ENCODE data around the gene CMYA5.

Gene CMYA5

DNA sequence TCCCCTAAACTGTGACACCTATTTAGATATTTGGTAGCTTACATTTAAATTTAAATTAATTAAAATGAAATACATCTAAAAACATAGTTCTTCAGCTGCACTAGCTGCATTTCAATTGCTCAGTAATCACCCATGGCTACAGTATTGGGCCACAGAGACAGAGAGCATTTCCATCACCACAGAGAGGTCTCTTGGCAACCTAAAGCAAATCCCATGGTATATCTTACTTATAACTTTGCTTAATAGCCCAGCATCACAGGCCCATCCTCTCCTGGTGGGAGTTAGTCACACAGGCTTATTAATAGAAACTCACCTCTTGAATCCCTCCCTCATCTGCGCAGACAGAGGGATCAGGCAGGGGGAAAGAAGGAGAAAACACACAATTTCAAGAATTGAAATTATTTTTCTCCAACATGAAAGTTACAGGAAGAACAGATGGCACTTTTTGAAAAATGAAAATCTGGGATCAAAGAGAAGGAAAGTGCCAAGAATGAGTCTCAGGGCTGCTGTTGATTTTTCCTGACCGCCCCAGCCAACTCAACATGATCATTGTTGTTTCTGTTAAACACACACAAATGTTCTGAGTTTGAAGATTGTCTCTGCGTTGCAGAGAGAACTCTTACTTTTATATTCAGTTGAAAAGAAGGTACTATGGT is 144.6 kb downstream of the CMYA5 start:
- no peak for DNase-seq (ENCODE audit: low read depth in 1 of 2, low spot score in 1 of 2)

DNA sequence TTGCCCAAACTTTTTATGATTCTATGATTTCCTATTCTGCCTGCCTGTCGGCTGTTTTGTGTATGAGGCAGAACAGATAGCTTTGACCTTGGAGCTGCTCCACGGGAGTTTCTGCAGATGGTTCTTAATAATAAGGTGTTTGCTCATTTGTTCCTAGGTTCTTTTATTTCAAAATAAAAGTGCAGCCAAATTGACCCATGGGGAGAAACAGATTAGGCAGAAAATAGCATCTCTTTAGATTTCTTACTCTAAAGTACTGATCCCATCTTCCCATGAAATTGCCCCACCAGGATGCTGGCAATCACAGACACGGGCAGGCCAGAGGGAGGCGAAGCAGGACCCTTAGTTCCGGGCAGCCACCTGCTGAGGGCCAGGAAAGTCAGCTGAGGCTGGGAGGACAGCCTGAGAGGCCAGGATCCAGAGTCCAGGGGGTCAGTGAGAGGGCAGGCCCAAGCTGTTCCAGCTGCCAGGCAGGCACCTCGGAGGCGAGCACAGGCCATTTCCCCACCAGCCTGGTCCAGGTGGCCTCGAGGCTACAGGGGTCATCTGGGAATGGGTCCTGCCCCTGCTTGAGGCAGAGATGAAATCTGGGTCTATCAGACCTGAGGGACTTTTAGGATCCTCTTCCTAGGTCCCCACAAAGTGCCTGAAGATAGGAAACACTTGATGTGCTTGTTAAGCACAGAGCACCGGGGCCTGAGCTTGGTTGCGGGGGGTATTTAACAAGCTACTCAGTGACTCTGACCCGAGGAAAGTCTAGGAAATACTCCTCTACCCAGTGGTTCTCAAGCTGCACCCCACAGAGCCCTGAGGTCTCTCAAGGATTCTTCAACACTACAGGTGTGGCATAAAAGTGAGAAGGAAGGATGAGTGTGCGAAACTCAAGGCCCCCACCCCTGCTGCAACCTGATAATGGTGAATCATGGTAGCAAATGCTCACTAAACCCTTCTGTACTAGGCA is 145.4 kb downstream of the CMYA5 start:
- no peak for DNase-seq (ENCODE audit: low read depth in 1 of 2, low spot score in 1 of 2)

DNA sequence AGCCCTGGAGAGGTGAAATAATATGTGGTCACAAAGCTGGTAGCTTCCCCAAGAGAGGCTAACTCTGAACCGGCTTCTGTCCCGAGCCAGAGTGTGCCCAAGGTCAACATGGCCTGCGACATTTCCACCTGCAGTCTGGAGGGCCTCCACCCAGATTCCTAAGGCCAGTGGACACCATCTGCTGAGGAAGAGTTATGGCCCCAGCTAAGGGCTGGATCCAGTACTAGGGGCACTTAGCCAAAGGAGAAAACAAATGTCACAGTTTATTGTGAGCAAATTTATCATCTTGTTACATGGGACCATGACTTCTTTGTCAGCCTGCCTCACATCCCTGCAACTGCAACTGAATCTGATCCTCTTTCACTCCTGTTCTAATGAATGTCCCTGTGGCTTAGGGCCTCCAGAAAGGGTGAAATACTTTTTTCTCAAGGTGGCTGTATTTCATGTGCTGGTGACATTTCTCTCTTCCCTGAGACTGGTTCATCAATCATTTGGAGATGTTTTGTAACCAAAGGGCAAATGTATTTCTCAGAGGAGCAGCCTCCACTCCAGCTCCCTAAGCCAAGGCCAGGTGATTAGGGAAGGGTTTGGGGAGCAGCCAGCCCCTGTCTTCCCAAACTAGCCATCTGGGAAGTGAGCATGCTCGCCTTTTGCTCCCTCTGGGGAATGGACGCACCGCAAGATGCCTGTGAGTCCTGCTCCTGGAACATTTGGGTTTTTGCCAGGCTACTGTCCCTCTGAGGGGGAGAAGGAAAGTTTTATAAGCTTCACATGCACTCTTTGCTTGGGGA is 148.3 kb downstream of the CMYA5 start:
- no peak for DNase-seq (ENCODE audit: low read depth in 1 of 2, low spot score in 1 of 2)

DNA sequence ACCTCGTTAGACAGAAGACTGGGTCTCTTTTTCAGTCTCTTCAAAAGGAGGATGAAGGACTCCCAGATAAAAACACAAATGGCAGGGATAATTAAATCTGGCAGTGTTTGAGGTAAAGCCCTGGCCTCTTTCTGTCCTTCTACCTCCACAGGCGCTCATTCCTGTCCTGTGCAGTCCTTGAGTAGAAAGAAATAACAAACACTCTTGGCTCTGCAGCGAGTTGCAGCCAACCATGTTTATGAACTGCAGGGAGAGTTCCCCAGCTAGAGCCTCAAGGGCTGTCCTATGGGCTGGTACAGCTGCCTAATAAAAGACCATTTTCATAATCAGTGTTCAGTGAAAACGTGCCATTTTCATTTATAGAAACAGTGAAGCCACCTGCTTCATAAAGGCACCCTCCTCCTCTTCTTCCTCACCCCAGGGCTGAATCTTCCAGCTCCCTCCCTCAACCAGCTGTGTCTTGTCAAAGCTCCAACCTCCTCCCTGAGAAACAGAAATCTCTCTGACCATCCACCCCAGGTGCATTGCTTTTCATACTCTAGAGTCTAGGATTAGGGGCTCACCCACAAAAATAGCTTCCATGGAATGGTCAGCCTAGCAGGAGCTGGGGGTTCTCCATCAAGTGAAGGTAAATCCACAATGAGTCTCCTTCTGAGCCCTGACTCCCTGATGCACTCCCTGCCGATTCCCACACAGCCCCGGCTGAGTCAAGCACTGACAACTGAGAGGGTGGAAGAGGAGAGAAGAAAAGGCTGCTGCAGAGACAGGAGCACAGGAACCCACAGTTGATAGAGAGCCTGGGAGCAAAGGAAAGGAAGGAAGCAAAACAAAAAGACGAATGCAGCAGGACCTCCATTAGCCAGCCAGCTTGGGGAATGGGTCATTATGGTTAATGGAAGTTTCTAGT is 150.7 kb downstream of the CMYA5 start:
- DNase-seq (ENCODE audit: low read depth in 1 of 2, low spot score in 1 of 2) = no peak

DNA sequence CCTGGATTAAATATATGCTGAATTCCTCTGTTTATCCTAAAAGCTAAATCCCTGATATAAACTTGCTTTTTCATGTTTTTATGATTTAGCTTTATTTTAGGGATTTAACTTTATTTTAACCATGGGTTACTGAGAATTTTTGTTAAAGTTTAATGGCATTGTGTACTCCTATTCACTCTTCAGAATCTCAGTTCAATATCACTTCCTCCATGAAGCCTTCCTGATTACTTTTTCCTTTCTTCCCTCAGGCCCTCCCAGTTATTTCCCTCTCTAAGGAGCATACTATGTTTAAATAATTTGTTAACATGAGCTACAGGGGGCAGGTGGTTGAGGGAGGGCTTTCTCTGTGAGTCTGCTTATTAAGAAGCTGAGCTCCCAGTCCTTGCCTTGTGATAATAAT is 151.5 kb downstream of the CMYA5 start:
- no peak for DNase-seq (ENCODE audit: low read depth in 1 of 2, low spot score in 1 of 2)

DNA sequence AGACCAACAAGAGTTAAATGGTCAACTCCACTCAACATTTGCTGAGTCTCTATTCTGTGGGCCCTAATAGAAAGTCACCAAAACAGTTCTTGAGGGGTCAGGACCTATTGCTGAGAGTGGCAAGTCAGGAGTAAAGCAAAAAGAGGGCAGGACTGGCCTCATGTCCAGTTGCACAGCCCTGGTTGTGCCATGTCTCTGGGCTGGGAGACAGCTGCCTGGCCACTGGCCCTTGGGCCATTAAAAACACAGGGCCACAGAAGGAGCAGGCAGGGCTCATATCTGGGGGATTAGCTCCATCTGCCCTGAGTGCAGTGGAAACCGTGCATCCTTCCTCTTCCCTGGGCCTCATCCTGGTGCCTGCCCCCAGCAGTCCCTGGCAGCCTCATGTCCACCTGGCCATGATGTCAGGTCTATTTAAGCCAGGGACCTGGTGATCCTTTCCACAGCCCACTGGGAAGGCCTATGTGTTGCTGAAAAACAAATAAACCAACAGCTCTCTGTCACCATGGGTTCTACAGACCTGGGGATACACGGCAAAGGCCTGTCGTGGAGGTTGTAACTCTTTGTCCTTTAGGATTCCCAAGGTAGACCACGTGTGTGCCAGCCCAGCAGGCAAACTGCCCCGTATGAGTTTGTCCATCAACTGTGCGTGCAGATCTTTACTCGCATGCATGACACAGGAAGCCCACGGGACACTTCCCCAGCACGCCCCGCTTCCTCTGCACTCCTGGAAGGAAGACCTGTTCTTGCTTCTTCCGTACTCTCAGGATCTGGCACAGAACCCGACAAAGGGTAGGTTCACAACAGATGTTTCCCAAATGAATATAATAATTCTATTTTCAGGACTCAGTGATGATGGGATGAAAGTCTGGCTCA is 152.6 kb downstream of the CMYA5 start:
- DNase-seq (ENCODE audit: low read depth in 1 of 2, low spot score in 1 of 2) = no peak

DNA sequence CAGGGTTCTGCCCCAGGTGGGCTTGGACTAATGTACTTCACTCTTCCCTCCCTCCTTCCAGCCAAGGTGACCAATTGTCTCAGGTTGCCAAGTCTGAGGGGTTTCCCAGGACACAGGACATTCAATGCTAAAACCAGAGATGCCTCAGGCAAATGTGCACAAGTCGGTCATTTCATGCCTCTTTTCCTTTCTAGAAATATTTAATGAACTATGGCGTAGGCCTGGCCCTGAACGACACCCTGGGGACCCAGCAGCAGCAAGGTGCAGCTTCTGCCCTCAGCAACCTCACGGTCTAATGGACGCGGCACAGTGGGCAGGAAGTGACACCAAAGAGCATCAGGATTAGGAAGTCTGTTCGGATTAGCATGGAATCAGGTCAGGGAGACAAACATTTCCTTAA is 153.4 kb downstream of the CMYA5 start:
- no peak for DNase-seq (ENCODE audit: low read depth in 1 of 2, low spot score in 1 of 2)

DNA sequence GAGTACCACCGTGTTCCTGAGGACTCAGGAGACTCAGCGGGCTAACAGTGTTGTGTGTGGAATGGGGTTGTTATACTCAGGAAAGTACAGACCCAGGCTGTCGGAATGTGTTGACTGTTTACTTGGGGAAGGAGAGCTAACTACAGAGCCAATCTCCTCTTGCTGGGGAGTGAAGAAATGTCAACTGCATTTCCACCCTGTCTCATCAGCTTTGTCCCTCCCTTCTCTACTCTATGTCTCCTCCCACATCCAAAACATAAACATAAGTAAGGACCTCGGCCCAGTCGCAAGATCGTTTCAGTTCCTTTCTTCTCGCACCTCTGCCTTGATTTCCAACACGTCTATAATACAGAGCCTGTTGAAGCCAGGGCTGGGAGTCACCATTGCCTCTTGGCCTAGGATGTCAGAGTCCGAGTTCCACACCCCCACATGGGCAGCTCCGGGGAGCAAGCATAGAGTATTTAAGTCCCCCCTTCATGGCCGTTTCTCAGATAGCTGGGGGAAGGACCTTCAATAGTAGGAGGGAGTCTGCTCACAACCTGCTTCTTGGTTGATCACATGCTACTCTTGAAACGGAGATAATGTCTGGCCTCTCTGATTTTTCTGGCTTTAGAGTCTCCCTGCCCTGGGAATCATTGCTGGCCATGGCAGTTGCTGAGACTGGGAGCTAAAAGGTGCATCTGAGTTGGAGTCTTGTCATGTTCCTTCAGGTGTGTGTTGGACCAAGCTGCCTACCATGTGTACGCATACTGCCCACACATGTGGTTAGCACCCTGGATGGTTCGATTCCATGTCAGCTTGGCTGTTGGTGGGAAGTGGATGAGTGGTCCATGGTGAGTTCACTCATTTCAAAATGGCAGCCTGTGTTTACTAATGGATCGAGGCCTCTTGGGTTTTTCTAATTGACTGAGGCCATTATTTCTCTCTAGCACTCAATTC is 154.1 kb downstream of the CMYA5 start:
- DNase-seq (ENCODE audit: low read depth in 1 of 2, low spot score in 1 of 2) = no peak

DNA sequence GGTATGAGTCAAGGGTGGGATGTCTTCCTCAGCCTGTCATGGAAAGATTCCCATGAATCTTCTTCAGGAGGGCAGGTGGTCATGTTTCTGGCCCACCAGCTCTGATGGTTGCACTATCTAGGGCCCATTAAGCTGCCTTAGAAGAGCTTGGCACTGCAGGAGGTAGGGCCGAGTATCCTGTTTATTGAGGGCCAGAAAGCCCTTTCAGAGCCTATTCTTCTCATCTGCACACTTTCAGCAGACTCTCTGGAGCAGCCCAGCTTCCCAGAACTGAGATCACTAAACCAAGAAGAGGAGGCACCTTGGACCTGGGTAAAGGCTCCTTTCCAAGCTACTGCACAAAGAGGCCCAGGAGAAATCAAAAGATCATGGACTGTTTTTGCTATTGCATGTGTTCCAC is 154.9 kb downstream of the CMYA5 start:
- no peak for DNase-seq (ENCODE audit: low read depth in 1 of 2, low spot score in 1 of 2)

DNA sequence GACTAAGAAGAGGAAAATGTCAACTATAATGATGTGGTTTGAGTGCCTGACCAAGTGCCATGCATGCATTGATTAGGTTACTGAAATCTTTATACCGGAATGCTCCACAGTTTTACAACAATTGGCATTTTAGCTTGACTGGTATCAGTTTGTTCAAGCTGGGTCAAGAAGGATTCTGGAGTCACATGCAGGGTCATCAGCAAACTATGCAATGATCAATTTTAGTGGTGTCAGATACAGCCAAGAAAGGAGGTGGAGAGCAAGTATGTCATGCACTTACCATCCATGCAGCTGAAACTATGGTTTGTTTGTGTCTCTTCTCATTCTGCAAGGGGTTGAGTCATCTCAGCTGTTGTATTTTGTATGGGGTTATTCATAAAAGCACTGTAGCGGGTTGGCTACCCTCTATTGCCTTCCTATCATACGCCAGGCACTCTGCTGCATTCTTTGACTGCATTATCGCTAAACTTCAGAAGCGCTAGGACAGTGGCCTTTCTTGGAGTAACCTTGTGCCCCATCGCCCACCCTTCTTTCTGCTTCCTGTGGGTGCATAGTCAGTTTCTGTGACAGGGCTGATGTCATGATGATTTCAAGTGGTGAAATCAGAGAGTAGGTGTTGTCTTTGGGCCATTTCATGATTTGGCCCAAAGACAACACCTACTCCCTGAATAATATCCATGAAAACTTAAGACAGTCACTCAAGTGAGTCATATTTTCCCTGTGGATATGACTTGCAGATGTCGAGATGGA is 156.0 kb downstream of the CMYA5 start:
- no peak for DNase-seq (ENCODE audit: low read depth in 1 of 2, low spot score in 1 of 2)

DNA sequence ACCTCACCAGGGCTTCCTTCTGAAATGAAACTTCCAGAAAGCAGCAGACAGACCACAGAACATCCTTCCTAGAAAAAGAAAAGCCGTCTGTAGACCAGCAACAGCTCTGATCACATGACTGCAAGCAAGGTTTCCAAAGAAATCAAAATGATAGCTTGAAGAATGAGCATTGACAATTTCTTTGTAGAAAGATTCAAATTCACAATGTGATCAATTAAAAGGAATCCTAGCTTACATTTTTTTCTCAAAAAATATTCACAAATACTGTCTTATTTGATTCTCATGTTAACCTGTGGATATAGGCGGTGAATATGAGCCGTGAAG is 156.5 kb downstream of the CMYA5 start:
- no peak for DNase-seq (ENCODE audit: low read depth in 1 of 2, low spot score in 1 of 2)

DNA sequence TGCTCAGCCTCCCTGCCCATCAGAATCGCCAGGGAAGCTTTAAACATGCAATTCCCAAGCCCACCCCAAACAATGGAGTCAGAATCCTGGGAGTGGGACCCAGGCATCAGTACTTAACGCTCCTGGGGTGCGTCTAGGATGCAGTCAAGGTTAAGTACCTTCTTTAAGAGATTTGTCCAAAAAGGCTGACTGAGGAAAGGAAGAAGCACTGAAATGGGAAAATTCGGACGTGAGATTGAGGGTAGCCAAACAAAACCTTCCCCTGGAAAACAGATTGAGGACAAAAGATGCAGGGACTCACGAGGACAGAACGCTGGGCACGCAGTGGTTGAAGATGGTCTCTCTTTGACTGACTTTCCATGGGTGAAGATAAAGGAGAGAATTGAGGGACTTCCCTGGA is 157.9 kb downstream of the CMYA5 start:
- no peak for DNase-seq (ENCODE audit: low read depth in 1 of 2, low spot score in 1 of 2)

DNA sequence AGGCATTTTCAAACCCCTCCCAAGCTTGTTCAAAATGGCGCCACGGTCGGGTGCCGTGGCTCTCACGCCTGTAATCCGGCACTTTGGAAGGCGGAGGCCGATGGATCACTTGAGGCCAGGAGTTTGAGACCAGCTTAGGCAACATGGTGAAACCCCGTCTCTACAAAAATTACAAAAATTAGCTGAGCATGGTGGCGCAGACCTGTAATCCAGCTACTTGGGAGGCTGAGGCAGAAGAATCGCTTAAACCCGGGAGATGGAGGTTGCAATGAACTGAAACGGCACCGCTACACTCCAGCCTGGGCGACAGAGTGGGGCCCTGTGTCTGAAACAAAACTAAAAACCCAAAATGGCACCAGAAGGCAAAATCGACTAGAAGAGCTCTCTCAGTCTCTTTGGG is 159.4 kb downstream of the CMYA5 start:
- no peak for DNase-seq (ENCODE audit: low read depth in 1 of 2, low spot score in 1 of 2)

Measured in activated CD4-positive, alpha-beta T cell treated with anti-CD3 and anti-CD28 coated beads, Interleukin-2, amount 50 U/mL, for 24 hours (primary cell).